PFSK-1 (cell line): ENCODE data around the gene GSK3B.

ENCODE experiments used
- POLR2AphosphoS5 ChIP-seq: IDR thresholded peaks from 2 replicates; pipeline ENCODE4 v1.6.1; 2012; ENCODE audit warnings: low read depth, mild to moderate bottlenecking, control low read depth, low read length, moderate library complexity
- REST ChIP-seq, 2 experiments: IDR thresholded peaks; 2 replicates each; pipeline versions ENCODE4 v1.6.1 to v1.8.0; 2011 to 2012; ENCODE audit warnings: low read depth in 2 of 2, low read length in 2 of 2, control low read depth in 1 of 2, inconsistent platforms in 1 of 2, mild to moderate bottlenecking in 1 of 2, moderate library complexity in 1 of 2; ENCODE audit not compliant: insufficient read depth in 1 of 2
- SIN3A ChIP-seq: IDR thresholded peaks from 2 replicates; pipeline ENCODE4 v1.6.1; 2012; ENCODE audit warnings: mild to moderate bottlenecking, low read length, moderate library complexity, borderline replicate concordance; ENCODE audit not compliant: insufficient read depth
- TAF1 ChIP-seq: IDR thresholded peaks from 2 replicates; pipeline ENCODE4 v1.6.1; 2012; ENCODE audit warnings: low read length, control low read depth, borderline replicate concordance; ENCODE audit not compliant: insufficient read depth

- TF ChIP-seq POLR2AphosphoS5 = no peak
- TF ChIP-seq SIN3A = no peak
- TF ChIP-seq REST (IDR thresholded peaks at IDR 0.05; ENCODE audit: insufficient read depth in 1 of 2, low read depth in 2 of 2, low read length in 2 of 2) = no peak
- TF ChIP-seq TAF1 = no peak
Measured at GRCh38 chr3:119873646-119874045, 220.6 kb downstream of the GSK3B start.
